Ascending aorta (tissue), 2 donors: ENCODE results near the gene PRPF6. TPM values are rescaled to one million over a fixed set of nuclear protein-coding genes. Genes with fewer than 3 reads are reported as not detected.

Source experiments
- DNase-seq, 2 donors: peaks; one replicate each; pipeline ENCODE4 v3.0.0-alpha.2; 2019; ENCODE audit warnings: low spot score in 2 of 2
- H3K27ac ChIP-seq, 2 donors: fragments of 200-600 bp; sonication (generic); one replicate each; pipeline ENCODE4 v1.5.1; 2016 to 2017; ENCODE audit warnings: mild to moderate bottlenecking in 1 of 2
- H3K27me3 ChIP-seq: fragments of 200-600 bp; sonication (generic); one replicate; pipeline ENCODE4 v1.5.1; 2017
- H3K36me3 ChIP-seq, 2 donors: fragments of 200-600 bp; sonication (generic); one replicate each; pipeline ENCODE4 v1.5.1; 2016
- H3K4me1 ChIP-seq, 2 donors: fragments of 200-600 bp; sonication (generic); one replicate each; pipeline ENCODE4 v1.5.1; 2016 to 2017; ENCODE audit warnings: mild to moderate bottlenecking in 1 of 2
- H3K4me3 ChIP-seq, 2 donors: fragments of 200-600 bp; sonication (generic); one replicate each; pipeline ENCODE4 v1.5.1; 2016 to 2017; ENCODE audit warnings: mild to moderate bottlenecking in 1 of 2
- H3K9me3 ChIP-seq, 2 donors: fragments of 200-600 bp; sonication (generic); one replicate each; pipeline ENCODE4 v1.5.1; 2016
- CTCF ChIP-seq, 3 experiments: fragments of 200-600 bp in 2 of 3; fragments of 450-650 bp in 1 of 3; sonication (generic) in 2 of 3; IDR thresholded peaks; one replicate each; pipeline ENCODE4 v1.5.1; 2016 to 2019; ENCODE audit warnings: antibody characterized with exemption in 3 of 3, mild to moderate bottlenecking in 1 of 3, moderate library complexity in 1 of 3
- intact Hi-C: fragments of 100-400 bp; cut with DNase I; formaldehyde crosslinking; loops from one replicate; pipeline ENCODE4 v1.15.1; 2023
- total RNA-seq: library from RNA; depleted of rRNA; stranded (reverse); fragments of >200 nt; gene quantifications from one replicate; pipeline ENCODE4 v1.1.0, GENCODE V29; 2016

Gene PRPF6
- total RNA-seq, 1 donor from 2014 or later = 33.5 TPM

- Histone ChIP-seq H3K4me3 (no peak overlapping the region), H3K27me3 (no peaks in the 10 kb centered on the region), H3K36me3 (peaks cover 16 to 37% of the 10 kb centered on the region in 2 donors), H3K27ac (no peak overlapping the region), H3K9me3 (no peaks in the 10 kb centered on the region), H3K4me1 (peaks cover 13 to 16% of the 10 kb centered on the region in 2 donors)
- TF ChIP-seq CTCF (IDR thresholded peaks at IDR 0.05) = no peak
- intact Hi-C loops = no loop called here
- DNase-seq = no peak
Observed at GRCh38 chr20:63966172-63966943, 14.6 kb upstream of the PRPF6 start.

- Histone ChIP-seq H3K27me3 (no peaks in the 10 kb centered on the region), H3K4me1 (peaks cover 13 to 16% of the 10 kb centered on the region in 2 donors), H3K27ac (no peak overlapping the region), H3K36me3 (peaks cover 16 to 32% of the 10 kb centered on the region in 2 donors), H3K9me3 (no peaks in the 10 kb centered on the region), H3K4me3 (no peak overlapping the region)
- intact Hi-C loops = no loop called here
- TF ChIP-seq CTCF (IDR thresholded peaks at IDR 0.05) = no peak
- DNase-seq = no peak
Observed at GRCh38 chr20:63966944-63967322, 14.0 kb upstream of the PRPF6 start.

- DNase-seq = no peak
- Histone ChIP-seq H3K4me1 (peaks cover 13 to 16% of the 10 kb centered on the region in 2 donors), H3K27me3 (no peaks in the 10 kb centered on the region), H3K27ac (no peak overlapping the region), H3K36me3 (peaks cover 16 to 26% of the 10 kb centered on the region in 2 donors), H3K9me3 (no peaks in the 10 kb centered on the region), H3K4me3 (no peak overlapping the region)
- TF ChIP-seq CTCF (IDR thresholded peaks at IDR 0.05) = no peak
- intact Hi-C loops = no loop called here
Observed at GRCh38 chr20:63967330-63968135, 13.4 kb upstream of the PRPF6 start.

GRCh38 chr20:63968136-63968927 lies 12.6 kb upstream of the PRPF6 start:
- TF ChIP-seq CTCF (IDR thresholded peaks at IDR 0.05) = no peak
- Histone ChIP-seq H3K27ac (peak overlapping the region; percentile 70 to 79), H3K4me3 (peak overlapping the region; percentile 70 to 84), H3K27me3 (no peaks in the 10 kb centered on the region), H3K9me3 (no peaks in the 10 kb centered on the region), H3K4me1 (peaks cover 13 to 16% of the 10 kb centered on the region in 2 donors), H3K36me3 (peaks cover 12 to 18% of the 10 kb centered on the region in 2 donors)
- DNase-seq = peak in 1 of 2 donors; percentile 61
- intact Hi-C loops = no loop called here

- H3K9me3 ChIP-seq = no peaks in the 10 kb centered on the region
- DNase-seq = peak in 1 of 2 donors; percentile 62
- H3K4me1 ChIP-seq = peaks cover 14 to 16% of the 10 kb centered on the region in 2 donors
- peaks cover 6 to 11% of the 10 kb centered on the region in 2 donors for H3K36me3 ChIP-seq
- peak overlapping the region; percentile 70 to 79 for H3K27ac ChIP-seq
- no peaks in the 10 kb centered on the region for H3K27me3 ChIP-seq
- intact Hi-C loops = no loop called here
- TF ChIP-seq CTCF (IDR thresholded peaks at IDR 0.05) = no peak
- peak overlapping the region; percentile 70 to 84 for H3K4me3 ChIP-seq
Observed at GRCh38 chr20:63968928-63969760, 11.8 kb upstream of the PRPF6 start.
